Measurements from ENCODE around the gene HSD17B12.

GRCh38 chr11:43734256-43734655, 53.7 kb downstream of the HSD17B12 start:
- no peak for TF ChIP-seq CTCF (IDR thresholded peaks at IDR 0.05; ENCODE audit: borderline replicate concordance, extremely low read depth, low read length, poor library complexity, severe bottlenecking)
- no peak for TF ChIP-seq EZH2 (IDR thresholded peaks at IDR 0.05; ENCODE audit: borderline replicate concordance, low read depth, low read length, severe bottlenecking)

All from DND-41 (cell line).